Left renal pelvis (tissue), 4 donors: ENCODE results near the gene GBP5. TPM values are rescaled to one million over a fixed set of nuclear protein-coding genes. Genes with fewer than 3 reads are reported as not detected.
"Not testable (repeated sequence)": the region's sequence is repeated elsewhere in the genome, so short reads cannot be mapped to it uniquely, and the experiment has no call there.

ENCODE experiments used
- DNase-seq, 4 donors: peaks; one replicate each; pipeline ENCODE4 v3.0.0-alpha.2; 2013; ENCODE audit warnings: low read depth in 4 of 4, low spot score in 3 of 4
- polyA plus RNA-seq, 4 donors: library from polyadenylated mRNA; unstranded; fragments of 120-200 nt; gene quantifications; one replicate each; pipeline ENCODE4 v1.2.1, GENCODE V29; 2013; ENCODE audit not compliant: insufficient read length in 4 of 4

Gene GBP5
- polyA plus RNA-seq, 4 donors, result 0.20 to 0.71 (median 0.35) TPM

- DNase-seq, result not testable (repeated sequence)
These were observed 11.6 kb upstream of the GBP5 start for GRCh38 chr1:89284078-89284763.

- DNase-seq, result no peak
These were observed 8.1 kb upstream of the GBP5 start for GRCh38 chr1:89280766-89281165.

- DNase-seq, result no peak
These were observed 6.4 kb upstream of the GBP5 start for GRCh38 chr1:89279011-89279466.

- no peak for DNase-seq
These were observed 5.1 kb upstream of the GBP5 start for GRCh38 chr1:89277725-89278124.

GRCh38 chr1:89276690-89277089, 4.0 kb upstream of the GBP5 start:
- no peak for DNase-seq

GRCh38 chr1:89274411-89274857, 1.8 kb upstream of the GBP5 start:
- DNase-seq, result no peak

GRCh38 chr1:89273324-89273778, 691 bp upstream of the GBP5 start:
- DNase-seq, result no peak

- DNase-seq, result no peak
These were observed 1.2 kb downstream of the GBP5 start for GRCh38 chr1:89271341-89272015.

GRCh38 chr1:89270423-89270822, 2.2 kb downstream of the GBP5 start:
- no peak for DNase-seq

GRCh38 chr1:89269277-89269676, 3.4 kb downstream of the GBP5 start:
- DNase-seq, result no peak

GRCh38 chr1:89262643-89263042, 10.0 kb downstream of the GBP5 start:
- no peak for DNase-seq

- DNase-seq, result no peak
These were observed 10.6 kb downstream of the GBP5 start for GRCh38 chr1:89261926-89262515.

GRCh38 chr1:89260566-89261255, 11.9 kb downstream of the GBP5 start:
- no peak for DNase-seq

- DNase-seq, result no peak
These were observed 12.6 kb downstream of the GBP5 start for GRCh38 chr1:89260042-89260441.

- DNase-seq, result no peak
These were observed 13.2 kb downstream of the GBP5 start for GRCh38 chr1:89259283-89259971.

GRCh38 chr1:89257041-89257440, 15.6 kb downstream of the GBP5 start:
- no peak for DNase-seq

GRCh38 chr1:89255581-89255980, 17.1 kb downstream of the GBP5 start:
- DNase-seq, result not testable (repeated sequence)

GRCh38 chr1:89254658-89255287, 17.9 kb downstream of the GBP5 start:
- no peak for DNase-seq

- no peak for DNase-seq
These were observed 29.6 kb downstream of the GBP5 start for GRCh38 chr1:89243046-89243445.
